Measurements from ENCODE around the gene RGS3.

Gene RGS3

DNA sequence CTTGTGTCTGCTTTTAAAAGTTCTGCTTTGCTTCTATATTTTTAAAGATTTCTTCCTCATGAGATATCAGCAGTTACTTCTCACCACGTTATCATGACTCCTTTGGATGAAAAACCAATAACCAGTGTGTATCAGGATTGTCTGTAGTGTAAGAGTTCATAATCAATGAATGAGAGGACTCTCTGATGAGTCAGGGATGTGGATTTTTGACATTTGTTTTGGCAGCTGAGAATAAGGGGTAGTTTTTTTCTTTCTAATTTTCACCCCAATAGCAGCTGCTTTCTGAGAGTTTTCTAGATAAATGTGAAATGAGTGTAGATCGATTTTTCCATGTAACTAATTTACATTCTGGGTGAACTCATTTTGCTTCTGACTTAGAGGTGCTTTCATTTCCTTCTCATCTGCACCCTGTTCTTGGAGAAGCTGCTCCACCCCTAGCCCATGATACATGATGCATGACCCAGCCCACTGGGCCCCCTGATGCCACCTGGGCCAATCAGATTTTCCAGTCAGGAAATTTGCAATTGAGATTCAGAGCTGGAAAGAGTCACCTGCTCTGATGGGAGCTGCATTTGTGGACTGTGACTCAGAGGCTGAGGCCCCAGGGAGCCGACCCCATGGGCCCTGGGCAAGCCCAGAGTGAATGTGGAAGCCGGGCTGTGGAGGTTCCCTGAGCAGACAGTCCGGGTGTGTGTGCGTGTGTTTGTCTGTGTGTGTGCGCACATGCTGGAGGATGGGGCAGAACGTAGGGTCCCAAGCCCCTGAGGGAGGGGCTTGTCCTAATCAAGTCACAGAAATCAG, 159.3 kb downstream of the RGS3 start:
- TF ChIP-seq EP300 (IDR thresholded peaks at IDR 0.05; ENCODE audit: borderline replicate concordance) (peak; percentile 95), CREB1 (IDR thresholded peaks at IDR 0.05; ENCODE audit: low read depth) (0 out of 2 replicates have a peak, but pooled peaks have one; percentile 29), YY1 (IDR thresholded peaks at IDR 0.05; ENCODE audit: low read depth) (peak; percentile 25), RAD21 (IDR thresholded peaks at IDR 0.05; ENCODE audit: low read depth) (peak; percentile 14; the same call in 1 of the 2 replicates), NFIC (IDR thresholded peaks at IDR 0.05) (peak; percentile 75), CEBPB (IDR thresholded peaks at IDR 0.05) (0 out of 2 replicates have a peak, but pooled peaks have one; percentile 30), TAF1 (IDR thresholded peaks at IDR 0.05; ENCODE audit: low read depth) (peak; percentile 66; the same call in 1 of the 2 replicates), ZBTB7A (IDR thresholded peaks at IDR 0.05; ENCODE audit: low read depth) (peak; percentile 56; the same call in 1 of the 2 replicates), TCF12 (IDR thresholded peaks at IDR 0.05; ENCODE audit: low read depth) (peak; percentile 94), FOXM1 (IDR thresholded peaks at IDR 0.05; ENCODE audit: borderline replicate concordance, low read depth) (peak; percentile 91), EGR1 (IDR thresholded peaks at IDR 0.05) (no peak), TEAD4 (IDR thresholded peaks at IDR 0.05) (peak; percentile 90)
- TF ChIP-seq, protein P1, sequence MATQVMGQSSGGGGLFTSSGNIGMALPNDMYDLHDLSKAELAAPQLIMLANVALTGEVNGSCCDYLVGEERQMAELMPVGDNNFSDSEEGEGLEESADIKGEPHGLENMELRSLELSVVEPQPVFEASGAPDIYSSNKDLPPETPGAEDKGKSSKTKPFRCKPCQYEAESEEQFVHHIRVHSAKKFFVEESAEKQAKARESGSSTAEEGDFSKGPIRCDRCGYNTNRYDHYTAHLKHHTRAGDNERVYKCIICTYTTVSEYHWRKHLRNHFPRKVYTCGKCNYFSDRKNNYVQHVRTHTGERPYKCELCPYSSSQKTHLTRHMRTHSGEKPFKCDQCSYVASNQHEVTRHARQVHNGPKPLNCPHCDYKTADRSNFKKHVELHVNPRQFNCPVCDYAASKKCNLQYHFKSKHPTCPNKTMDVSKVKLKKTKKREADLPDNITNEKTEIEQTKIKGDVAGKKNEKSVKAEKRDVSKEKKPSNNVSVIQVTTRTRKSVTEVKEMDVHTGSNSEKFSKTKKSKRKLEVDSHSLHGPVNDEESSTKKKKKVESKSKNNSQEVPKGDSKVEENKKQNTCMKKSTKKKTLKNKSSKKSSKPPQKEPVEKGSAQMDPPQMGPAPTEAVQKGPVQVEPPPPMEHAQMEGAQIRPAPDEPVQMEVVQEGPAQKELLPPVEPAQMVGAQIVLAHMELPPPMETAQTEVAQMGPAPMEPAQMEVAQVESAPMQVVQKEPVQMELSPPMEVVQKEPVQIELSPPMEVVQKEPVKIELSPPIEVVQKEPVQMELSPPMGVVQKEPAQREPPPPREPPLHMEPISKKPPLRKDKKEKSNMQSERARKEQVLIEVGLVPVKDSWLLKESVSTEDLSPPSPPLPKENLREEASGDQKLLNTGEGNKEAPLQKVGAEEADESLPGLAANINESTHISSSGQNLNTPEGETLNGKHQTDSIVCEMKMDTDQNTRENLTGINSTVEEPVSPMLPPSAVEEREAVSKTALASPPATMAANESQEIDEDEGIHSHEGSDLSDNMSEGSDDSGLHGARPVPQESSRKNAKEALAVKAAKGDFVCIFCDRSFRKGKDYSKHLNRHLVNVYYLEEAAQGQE (IDR thresholded peaks at IDR 0.05; ENCODE audit: low read depth): no peak
- TF ChIP-seq, protein P2, sequence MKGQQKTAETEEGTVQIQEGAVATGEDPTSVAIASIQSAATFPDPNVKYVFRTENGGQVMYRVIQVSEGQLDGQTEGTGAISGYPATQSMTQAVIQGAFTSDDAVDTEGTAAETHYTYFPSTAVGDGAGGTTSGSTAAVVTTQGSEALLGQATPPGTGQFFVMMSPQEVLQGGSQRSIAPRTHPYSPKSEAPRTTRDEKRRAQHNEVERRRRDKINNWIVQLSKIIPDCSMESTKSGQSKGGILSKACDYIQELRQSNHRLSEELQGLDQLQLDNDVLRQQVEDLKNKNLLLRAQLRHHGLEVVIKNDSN (IDR thresholded peaks at IDR 0.05): peak; percentile 75
- TF ChIP-seq, protein P3, sequence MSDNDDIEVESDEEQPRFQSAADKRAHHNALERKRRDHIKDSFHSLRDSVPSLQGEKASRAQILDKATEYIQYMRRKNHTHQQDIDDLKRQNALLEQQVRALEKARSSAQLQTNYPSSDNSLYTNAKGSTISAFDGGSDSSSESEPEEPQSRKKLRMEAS (IDR thresholded peaks at IDR 0.05): peak; percentile 74

DNA sequence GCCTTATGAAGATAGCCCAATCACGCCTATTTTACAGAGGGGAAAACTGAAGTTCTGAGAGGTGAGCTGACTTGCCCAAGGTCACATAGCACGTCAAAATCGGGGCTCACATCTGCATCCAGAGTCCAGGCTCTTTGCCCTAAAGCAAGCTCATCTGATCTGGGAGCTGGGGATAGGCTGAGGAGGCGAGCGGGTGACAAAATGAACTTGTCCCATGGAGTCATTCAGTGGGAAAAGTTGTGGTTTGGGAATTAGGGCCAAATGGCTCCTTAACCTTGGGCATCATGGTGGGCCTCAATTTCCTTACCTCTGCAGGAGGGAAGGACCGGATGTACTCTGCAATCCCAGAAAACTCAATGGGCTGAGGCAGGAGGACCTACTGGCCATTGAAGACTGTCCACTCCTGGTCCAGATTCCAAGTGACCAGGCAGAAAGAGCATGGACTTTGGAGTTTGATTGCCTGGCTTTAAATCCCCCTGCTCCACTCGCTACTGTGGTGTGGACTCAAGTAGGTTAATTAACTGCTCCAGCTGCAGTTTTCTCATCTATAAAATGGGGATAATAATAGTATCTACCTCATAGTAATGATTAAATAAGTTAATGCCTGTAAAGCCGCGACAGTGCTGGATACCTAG, 160.4 kb downstream of the RGS3 start:
- TF ChIP-seq TEAD4 (IDR thresholded peaks at IDR 0.05) (no peak), CEBPB (IDR thresholded peaks at IDR 0.05) (no peak), TAF1 (IDR thresholded peaks at IDR 0.05; ENCODE audit: low read depth) (no peak), TCF12 (IDR thresholded peaks at IDR 0.05; ENCODE audit: low read depth) (no peak), RAD21 (IDR thresholded peaks at IDR 0.05; ENCODE audit: low read depth) (no peak), YY1 (IDR thresholded peaks at IDR 0.05; ENCODE audit: low read depth) (no peak), EGR1 (IDR thresholded peaks at IDR 0.05) (no peak), EP300 (IDR thresholded peaks at IDR 0.05; ENCODE audit: borderline replicate concordance) (no peak), ZBTB7A (IDR thresholded peaks at IDR 0.05; ENCODE audit: low read depth) (no peak), FOXM1 (IDR thresholded peaks at IDR 0.05; ENCODE audit: borderline replicate concordance, low read depth) (no peak), CREB1 (IDR thresholded peaks at IDR 0.05; ENCODE audit: low read depth) (no peak), NFIC (IDR thresholded peaks at IDR 0.05) (no peak)
- TF ChIP-seq, protein P3 (IDR thresholded peaks at IDR 0.05): no peak
- TF ChIP-seq, protein P2 (IDR thresholded peaks at IDR 0.05): no peak
- TF ChIP-seq, protein P1 (IDR thresholded peaks at IDR 0.05; ENCODE audit: low read depth): no peak

DNA sequence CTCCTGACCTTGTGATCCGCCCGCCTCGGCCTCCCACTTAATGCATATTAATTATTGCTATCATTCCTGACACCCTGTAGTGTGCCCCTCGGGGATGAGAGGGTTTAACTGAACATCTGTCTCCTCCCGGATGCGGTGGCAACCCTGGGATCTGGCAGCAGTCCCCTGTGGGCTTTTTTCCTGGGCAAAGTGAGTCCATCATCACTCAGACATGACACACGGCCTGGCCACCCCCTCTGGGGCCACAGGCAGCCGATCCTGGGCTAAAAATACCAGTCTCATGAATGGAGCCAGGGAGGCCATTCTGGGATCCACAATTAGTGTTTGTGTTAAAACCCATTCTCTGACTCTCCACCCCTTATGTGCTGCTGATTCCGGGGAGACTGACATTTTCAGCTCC, 161.2 kb downstream of the RGS3 start:
- TF ChIP-seq NFIC (IDR thresholded peaks at IDR 0.05) (no peak), RAD21 (IDR thresholded peaks at IDR 0.05; ENCODE audit: low read depth) (no peak), TEAD4 (IDR thresholded peaks at IDR 0.05) (no peak), EP300 (IDR thresholded peaks at IDR 0.05; ENCODE audit: borderline replicate concordance) (no peak), CEBPB (IDR thresholded peaks at IDR 0.05) (no peak), EGR1 (IDR thresholded peaks at IDR 0.05) (no peak), YY1 (IDR thresholded peaks at IDR 0.05; ENCODE audit: low read depth) (no peak), TAF1 (IDR thresholded peaks at IDR 0.05; ENCODE audit: low read depth) (no peak), ZBTB7A (IDR thresholded peaks at IDR 0.05; ENCODE audit: low read depth) (no peak), TCF12 (IDR thresholded peaks at IDR 0.05; ENCODE audit: low read depth) (no peak), FOXM1 (IDR thresholded peaks at IDR 0.05; ENCODE audit: borderline replicate concordance, low read depth) (no peak), CREB1 (IDR thresholded peaks at IDR 0.05; ENCODE audit: low read depth) (no peak)
- TF ChIP-seq, protein P3 (IDR thresholded peaks at IDR 0.05): no peak
- TF ChIP-seq, protein P2 (IDR thresholded peaks at IDR 0.05): no peak
- TF ChIP-seq, protein P1 (IDR thresholded peaks at IDR 0.05; ENCODE audit: low read depth): no peak

Measured in Ishikawa (cell line).